Endothelial cell of umbilical vein (primary cell): ENCODE results near the gene DHCR7. TPM values are rescaled to one million over a fixed set of nuclear protein-coding genes. Genes with fewer than 3 reads are reported as not detected.

Experiments used
- BruUV-seq: library from RNA; stranded (reverse); fragments of 400-500 nt; replicated peaks from 2 replicates; lab custom pipeline; 2021; lab: Mats Ljungman, UMichigan
- CTCF ChIA-PET: fragments of 300-600, 350-600 bp; sonication (Branson Sonifier 250); formaldehyde crosslinking; loops from one replicate; lab custom pipeline; 2021; ENCODE audit warnings: antibody characterized with exemption, inconsistent platforms; lab: Charles Lee
- POLR2A ChIA-PET: fragments of 300-600, 350-600 bp; sonication (Branson Sonifier 250); formaldehyde crosslinking; loops from one replicate; lab custom pipeline; 2021; ENCODE audit warnings: antibody characterized with exemption, inconsistent platforms; lab: Charles Lee
- DNase-seq: peaks from one replicate; pipeline ENCODE4 v3.0.0-alpha.2; 2011; ENCODE audit warnings: low read depth, low spot score
- FAIRE-seq: peaks from 2 replicates; lab custom pipeline; 2011; peaks lifted over from hg19 to GRCh38; lab: Jason Lieb, UNC
- H2AFZ ChIP-seq: 2 replicates; pipeline ENCODE4 v1.6.0; 2012; ENCODE audit warnings: low read depth, low read length, control low read depth, inconsistent platforms
- H3K27ac ChIP-seq: 2 replicates; pipeline ENCODE4 v1.5.1; 2011; ENCODE audit warnings: low read depth, mild to moderate bottlenecking, control low read depth, low read length, moderate library complexity; ENCODE audit not compliant: insufficient read depth
- H3K27me3 ChIP-seq, 2 experiments: 2 replicates each; pipeline versions ENCODE4 v1.6.0 to v1.6.1; 2011; ENCODE audit warnings: low read length in 2 of 2, mixed read lengths in 1 of 2; ENCODE audit not compliant: control insufficient read depth in 2 of 2, insufficient read depth in 2 of 2
- H3K36me3 ChIP-seq, 2 experiments: 2 replicates in 1 of 2; 3 replicates in 1 of 2; pipeline ENCODE4 v1.5.1; 2011; ENCODE audit warnings: low read length in 2 of 2, mild to moderate bottlenecking in 1 of 2, moderate library complexity in 1 of 2; ENCODE audit not compliant: control insufficient read depth in 2 of 2, insufficient read depth in 2 of 2; ENCODE audit errors: extremely low read depth in 1 of 2
- H3K4me1 ChIP-seq: 3 replicates; pipeline ENCODE4 v1.5.1; 2011; ENCODE audit warnings: mild to moderate bottlenecking, low read length; ENCODE audit not compliant: control insufficient read depth, insufficient read depth; ENCODE audit errors: extremely low read depth
- H3K4me2 ChIP-seq: 2 replicates; pipeline ENCODE4 v1.6.1; 2011; ENCODE audit warnings: low read length, control low read depth, mixed read lengths; ENCODE audit not compliant: insufficient read depth
- H3K4me3 ChIP-seq, 3 experiments: fragments of 200-600 bp in 1 of 3; sonication (generic), shearing (Covaris generic) in 1 of 3; replicated peaks in 1 of 3; 2 replicates each; pipeline ENCODE4 v1.5.1; 2011 to 2016; ENCODE audit warnings: control low read depth in 3 of 3, low read length in 3 of 3, mild to moderate bottlenecking in 2 of 3, inconsistent platforms in 1 of 3, low read depth in 1 of 3, moderate library complexity in 1 of 3; ENCODE audit not compliant: insufficient read depth in 1 of 3
- H3K79me2 ChIP-seq: 2 replicates; pipeline ENCODE4 v1.6.0; 2012; ENCODE audit warnings: low read length, inconsistent platforms; ENCODE audit not compliant: control insufficient read depth, insufficient read depth
- H3K9ac ChIP-seq: replicated peaks from 2 replicates; pipeline ENCODE3; 2011; ENCODE audit warnings: low read length, control low read depth; ENCODE audit not compliant: insufficient read depth; ENCODE audit errors: extremely low read depth
- H3K9me1 ChIP-seq: replicated peaks from 3 replicates; pipeline ENCODE4 v1.6.0; 2011; ENCODE audit warnings: mild to moderate bottlenecking, low read length; ENCODE audit not compliant: control insufficient read depth, insufficient read depth; ENCODE audit errors: extremely low read depth
- H3K9me3 ChIP-seq: replicated peaks from 2 replicates; pipeline ENCODE4 v1.5.1; 2012; ENCODE audit warnings: low read length, inconsistent platforms; ENCODE audit not compliant: control insufficient read depth, insufficient read depth
- H4K20me1 ChIP-seq: replicated peaks from 2 replicates; pipeline ENCODE3; 2011; ENCODE audit warnings: mild to moderate bottlenecking, low read length; ENCODE audit not compliant: control insufficient read depth, insufficient read depth; ENCODE audit errors: extremely low read depth
- EZH2 ChIP-seq: IDR thresholded peaks from 2 replicates; pipeline ENCODE4 v1.6.1; 2012; ENCODE audit warnings: borderline replicate concordance, low read depth, mild to moderate bottlenecking, moderate library complexity, low read length, inconsistent platforms; ENCODE audit not compliant: severe bottlenecking
- FOS ChIP-seq: IDR thresholded peaks from 2 replicates; pipeline ENCODE4 v1.6.1; 2011; ENCODE audit warnings: mild to moderate bottlenecking, low read length, moderate library complexity, borderline replicate concordance; ENCODE audit not compliant: insufficient read depth
- GATA2 ChIP-seq: IDR thresholded peaks from 2 replicates; pipeline ENCODE4 v1.7.0; 2011; ENCODE audit warnings: low read depth, mild to moderate bottlenecking, moderate library complexity, mixed read lengths, low read length; ENCODE audit not compliant: insufficient read length, insufficient read depth
- JUN ChIP-seq: IDR thresholded peaks from 2 replicates; pipeline ENCODE4 v1.6.1; 2011; ENCODE audit warnings: borderline replicate concordance, low read depth; ENCODE audit not compliant: insufficient read length, insufficient read depth
- MYC ChIP-seq: IDR thresholded peaks from one replicate; pipeline ENCODE4 v1.6.1; 2011; ENCODE audit warnings: mild to moderate bottlenecking, low read depth, low read length
- POLR2A ChIP-seq: IDR thresholded peaks from 2 replicates; pipeline ENCODE4 v1.6.1; 2012; ENCODE audit warnings: low read depth, mild to moderate bottlenecking, control low read depth, low read length
- POLR2AphosphoS5 ChIP-seq: IDR thresholded peaks from 2 replicates; pipeline ENCODE4 v1.6.1; 2012; ENCODE audit warnings: low read depth, mild to moderate bottlenecking, control low read depth, low read length, moderate library complexity; ENCODE audit not compliant: insufficient read depth
- dilution Hi-C: fragments of 300-500 bp; cut with MboI; formaldehyde crosslinking; loops from one replicate; pipeline ENCODE4 v1.15.0; 2019; ENCODE audit warnings: low sequenced_read_pairs; ENCODE audit not compliant: extremely low pct_ligation_motif_present
- intact Hi-C: fragments of 100-400 bp; cut with micrococcal nuclease; formaldehyde crosslinking; loops from one replicate; pipeline ENCODE4 v1.10.0; 2022
- polyA plus RNA-seq, 4 experiments: library from polyadenylated mRNA; depleted of rRNA in 3 of 4; stranded (reverse) in 3 of 4; unstranded in 1 of 4; fragments of >200 nt; gene quantifications; 2 replicates each; pipeline versions ENCODE4 v1.2.1 to v1.2.3, GENCODE V29; 2011 to 2012; ENCODE audit warnings: missing spikeins in 1 of 4
- total RNA-seq: library from RNA; stranded (reverse); gene quantifications from 2 replicates; pipeline ENCODE4 v1.2.3, GENCODE V29; 2021
- TF ChIP-seq, protein P1 (sequence below): IDR thresholded peaks from 2 replicates; pipeline ENCODE4 v1.6.1; 2011; ENCODE audit not compliant: insufficient read depth, insufficient read length
- TF ChIP-seq, protein P2 (sequence below), 2 donors: IDR thresholded peaks; 1 replicate in 1 of 2; 2 replicates in 1 of 2; pipeline ENCODE4 v1.5.1; 2011; ENCODE audit warnings: low read length in 2 of 2, mild to moderate bottlenecking in 2 of 2, moderate library complexity in 2 of 2, control low read depth in 1 of 2, inconsistent platforms in 1 of 2, low read depth in 1 of 2; ENCODE audit not compliant: insufficient read depth in 1 of 2; ENCODE audit errors: extremely low read depth in 1 of 2

DHCR7 gene
- total and polyA plus RNA-seq, 2 donors (not counting 3 experiments of a cell fraction or from before 2014, with no cell fraction given): 171 to 175 TPM

DNA sequence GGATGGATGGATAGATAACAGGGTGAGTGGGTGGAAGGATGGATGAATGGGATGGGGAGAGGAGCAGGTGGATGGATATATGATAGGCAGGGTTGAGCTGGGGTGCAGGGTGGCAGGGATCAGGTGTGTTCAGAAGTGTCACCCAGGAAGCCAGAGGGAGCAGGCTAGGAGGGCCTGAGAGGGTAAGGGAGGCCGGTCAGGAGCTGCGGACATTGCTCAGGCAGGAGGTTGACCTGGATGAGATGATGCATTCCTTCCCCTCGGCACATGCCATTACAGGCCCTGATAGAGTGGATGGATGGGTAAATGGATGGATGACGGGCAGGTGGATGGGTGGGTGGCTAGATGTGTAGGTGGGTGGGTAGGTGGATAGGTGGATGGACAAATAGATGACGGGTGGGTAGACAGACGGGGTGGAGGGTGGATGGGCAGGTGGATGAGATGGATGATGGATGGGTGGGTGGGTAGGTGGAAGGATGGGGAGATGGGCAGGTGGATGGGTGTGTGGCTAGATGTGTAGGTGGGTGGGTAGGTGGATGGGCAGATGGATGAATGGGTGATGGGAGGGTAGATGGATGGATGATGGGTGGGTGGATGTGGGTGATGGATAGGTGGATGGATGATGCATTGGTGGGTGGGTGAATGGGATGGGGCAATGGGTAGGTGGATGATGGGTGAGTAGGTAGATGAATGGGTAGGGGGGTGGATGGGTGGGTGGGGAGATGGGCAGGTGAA, 8.0 kb downstream of the DHCR7 start:
- no peaks in the 10 kb centered on the region for H3K27me3 ChIP-seq
- no peak overlapping the region for H3K4me2 ChIP-seq
- CTCF ChIA-PET: no interaction called here
- FAIRE-seq (no peak), DNase-seq (no peak)
- TF ChIP-seq EZH2 (no peak), GATA2 (no peak), POLR2A (no peak), JUN (no peak), MYC (no peak), FOS (no peak), POLR2AphosphoS5 (no peak)
- TF ChIP-seq, protein P1, sequence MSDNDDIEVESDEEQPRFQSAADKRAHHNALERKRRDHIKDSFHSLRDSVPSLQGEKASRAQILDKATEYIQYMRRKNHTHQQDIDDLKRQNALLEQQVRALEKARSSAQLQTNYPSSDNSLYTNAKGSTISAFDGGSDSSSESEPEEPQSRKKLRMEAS: no peak
- TF ChIP-seq, protein P2, sequence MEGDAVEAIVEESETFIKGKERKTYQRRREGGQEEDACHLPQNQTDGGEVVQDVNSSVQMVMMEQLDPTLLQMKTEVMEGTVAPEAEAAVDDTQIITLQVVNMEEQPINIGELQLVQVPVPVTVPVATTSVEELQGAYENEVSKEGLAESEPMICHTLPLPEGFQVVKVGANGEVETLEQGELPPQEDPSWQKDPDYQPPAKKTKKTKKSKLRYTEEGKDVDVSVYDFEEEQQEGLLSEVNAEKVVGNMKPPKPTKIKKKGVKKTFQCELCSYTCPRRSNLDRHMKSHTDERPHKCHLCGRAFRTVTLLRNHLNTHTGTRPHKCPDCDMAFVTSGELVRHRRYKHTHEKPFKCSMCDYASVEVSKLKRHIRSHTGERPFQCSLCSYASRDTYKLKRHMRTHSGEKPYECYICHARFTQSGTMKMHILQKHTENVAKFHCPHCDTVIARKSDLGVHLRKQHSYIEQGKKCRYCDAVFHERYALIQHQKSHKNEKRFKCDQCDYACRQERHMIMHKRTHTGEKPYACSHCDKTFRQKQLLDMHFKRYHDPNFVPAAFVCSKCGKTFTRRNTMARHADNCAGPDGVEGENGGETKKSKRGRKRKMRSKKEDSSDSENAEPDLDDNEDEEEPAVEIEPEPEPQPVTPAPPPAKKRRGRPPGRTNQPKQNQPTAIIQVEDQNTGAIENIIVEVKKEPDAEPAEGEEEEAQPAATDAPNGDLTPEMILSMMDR (IDR thresholded peaks at IDR 0.05; ENCODE audit: extremely low read depth in 1 of 2, insufficient read depth in 1 of 2, low read depth in 1 of 2, low read length in 2 of 2): no peak
- no TSS peak for BruUV-seq
- H3K9me1 ChIP-seq: no peaks in the 10 kb centered on the region
- no peak overlapping the region for H3K27ac ChIP-seq
- intact Hi-C loops: no loop called here
- H3K9ac ChIP-seq: no peak overlapping the region
- H3K79me2 ChIP-seq: no peaks in the 10 kb centered on the region
- H3K36me3 ChIP-seq: peaks cover 10 to 53% of the 10 kb centered on the region in 2 experiments
- H3K9me3 ChIP-seq: no peaks in the 10 kb centered on the region
- no peaks in the 10 kb centered on the region for H4K20me1 ChIP-seq
- H3K4me3 ChIP-seq: no peak overlapping the region
- dilution Hi-C loops: no loop called here
- POLR2A ChIA-PET: no interaction called here
- no peaks in the 10 kb centered on the region for H3K4me1 ChIP-seq
- no peak overlapping the region for H2AFZ ChIP-seq
